ENCODE data around the gene HEPACAM2. TPM values are rescaled to one million over a fixed set of nuclear protein-coding genes. Genes with fewer than 3 reads are reported as not detected.

The HEPACAM2 gene
- total RNA-seq, 1 experiment from 2014 or later: not detected

DNA sequence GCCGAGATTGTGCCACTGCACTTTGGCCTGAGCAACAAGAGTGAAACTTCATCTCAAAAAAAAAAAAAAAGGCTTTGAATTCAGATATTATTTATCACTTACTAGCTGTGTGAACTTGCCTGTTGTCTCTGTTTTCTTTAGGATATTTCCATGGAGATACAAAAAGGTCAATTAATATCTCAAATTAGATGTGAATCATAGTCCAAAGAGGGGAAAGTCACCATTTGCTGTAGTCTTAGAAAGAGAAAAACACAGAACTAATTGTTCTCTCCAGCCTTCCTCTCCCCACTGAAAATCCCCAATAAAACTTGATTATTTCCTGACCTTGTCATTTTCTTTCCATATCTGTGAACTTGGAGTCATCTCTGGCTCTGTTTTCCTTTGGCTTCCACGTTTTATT is 21.2 kb downstream of the HEPACAM2 start:
- peaks cover 34% of the 10 kb centered on the region for H3K27me3 Mint-ChIP-seq (ENCODE audit: low read depth)
- TF ChIP-seq OVOL2 (CRISPR knock-in tag; IDR thresholded peaks at IDR 0.05; ENCODE audit: borderline replicate concordance) (no peak), CREB1 (CRISPR knock-in tag; IDR thresholded peaks at IDR 0.05) (no peak), TP53 (CRISPR knock-in tag; IDR thresholded peaks at IDR 0.05) (no peak), NR1H2 (CRISPR knock-in tag; IDR thresholded peaks at IDR 0.05) (no peak), TEAD1 (CRISPR knock-in tag; IDR thresholded peaks at IDR 0.05) (no peak), FOXK1 (CRISPR knock-in tag; IDR thresholded peaks at IDR 0.05) (no peak), GRHL2 (CRISPR knock-in tag; IDR thresholded peaks at IDR 0.05; ENCODE audit: insufficient replicate concordance, severe bottlenecking) (no peak), MXD4 (CRISPR knock-in tag; IDR thresholded peaks at IDR 0.05; ENCODE audit: borderline replicate concordance) (no peak)
- TF ChIP-seq, protein P1, sequence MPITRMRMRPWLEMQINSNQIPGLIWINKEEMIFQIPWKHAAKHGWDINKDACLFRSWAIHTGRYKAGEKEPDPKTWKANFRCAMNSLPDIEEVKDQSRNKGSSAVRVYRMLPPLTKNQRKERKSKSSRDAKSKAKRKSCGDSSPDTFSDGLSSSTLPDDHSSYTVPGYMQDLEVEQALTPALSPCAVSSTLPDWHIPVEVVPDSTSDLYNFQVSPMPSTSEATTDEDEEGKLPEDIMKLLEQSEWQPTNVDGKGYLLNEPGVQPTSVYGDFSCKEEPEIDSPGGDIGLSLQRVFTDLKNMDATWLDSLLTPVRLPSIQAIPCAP (CRISPR knock-in tag; IDR thresholded peaks at IDR 0.05): no peak
- TF ChIP-seq, protein P2, sequence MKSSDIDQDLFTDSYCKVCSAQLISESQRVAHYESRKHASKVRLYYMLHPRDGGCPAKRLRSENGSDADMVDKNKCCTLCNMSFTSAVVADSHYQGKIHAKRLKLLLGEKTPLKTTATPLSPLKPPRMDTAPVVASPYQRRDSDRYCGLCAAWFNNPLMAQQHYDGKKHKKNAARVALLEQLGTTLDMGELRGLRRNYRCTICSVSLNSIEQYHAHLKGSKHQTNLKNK (CRISPR knock-in tag; IDR thresholded peaks at IDR 0.05): no peak
- TF ChIP-seq, protein P3, sequence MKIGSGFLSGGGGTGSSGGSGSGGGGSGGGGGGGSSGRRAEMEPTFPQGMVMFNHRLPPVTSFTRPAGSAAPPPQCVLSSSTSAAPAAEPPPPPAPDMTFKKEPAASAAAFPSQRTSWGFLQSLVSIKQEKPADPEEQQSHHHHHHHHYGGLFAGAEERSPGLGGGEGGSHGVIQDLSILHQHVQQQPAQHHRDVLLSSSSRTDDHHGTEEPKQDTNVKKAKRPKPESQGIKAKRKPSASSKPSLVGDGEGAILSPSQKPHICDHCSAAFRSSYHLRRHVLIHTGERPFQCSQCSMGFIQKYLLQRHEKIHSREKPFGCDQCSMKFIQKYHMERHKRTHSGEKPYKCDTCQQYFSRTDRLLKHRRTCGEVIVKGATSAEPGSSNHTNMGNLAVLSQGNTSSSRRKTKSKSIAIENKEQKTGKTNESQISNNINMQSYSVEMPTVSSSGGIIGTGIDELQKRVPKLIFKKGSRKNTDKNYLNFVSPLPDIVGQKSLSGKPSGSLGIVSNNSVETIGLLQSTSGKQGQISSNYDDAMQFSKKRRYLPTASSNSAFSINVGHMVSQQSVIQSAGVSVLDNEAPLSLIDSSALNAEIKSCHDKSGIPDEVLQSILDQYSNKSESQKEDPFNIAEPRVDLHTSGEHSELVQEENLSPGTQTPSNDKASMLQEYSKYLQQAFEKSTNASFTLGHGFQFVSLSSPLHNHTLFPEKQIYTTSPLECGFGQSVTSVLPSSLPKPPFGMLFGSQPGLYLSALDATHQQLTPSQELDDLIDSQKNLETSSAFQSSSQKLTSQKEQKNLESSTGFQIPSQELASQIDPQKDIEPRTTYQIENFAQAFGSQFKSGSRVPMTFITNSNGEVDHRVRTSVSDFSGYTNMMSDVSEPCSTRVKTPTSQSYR (CRISPR knock-in tag; IDR thresholded peaks at IDR 0.05): no peak
- POLR2A ChIA-PET: no interaction called here
- CTCF ChIA-PET: no interaction called here
- H3K36me3 Mint-ChIP-seq: no peaks in the 10 kb centered on the region
- no peak overlapping the region for H3K4me3 Mint-ChIP-seq
- DNase-seq (ENCODE audit: low spot score) (no peak), ATAC-seq (no peak)
- no peak overlapping the region for H3K27ac Mint-ChIP-seq
- H3K4me1 Mint-ChIP-seq: no peaks in the 10 kb centered on the region
- H3K9me3 Mint-ChIP-seq: no peaks in the 10 kb centered on the region

DNA sequence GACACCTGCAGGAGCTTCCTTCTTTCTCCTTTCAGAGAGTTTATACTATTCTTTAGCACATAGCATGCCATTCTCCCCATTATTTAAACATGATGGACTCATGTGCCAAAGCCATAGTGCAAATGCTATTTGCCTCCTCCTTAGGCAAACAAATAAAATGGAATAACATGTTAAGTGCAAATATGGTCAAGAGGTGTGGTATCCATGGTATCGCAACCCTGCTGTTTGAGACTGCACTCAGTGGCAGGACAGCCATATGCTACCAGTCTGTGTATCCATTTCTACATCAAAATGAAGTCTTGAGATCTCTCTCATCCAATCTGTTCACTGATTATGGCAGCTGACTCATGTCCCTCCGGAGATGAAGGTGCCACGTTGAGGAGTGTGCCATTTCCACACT is 22.8 kb downstream of the HEPACAM2 start:
- H3K9me3 Mint-ChIP-seq: no peaks in the 10 kb centered on the region
- peaks cover 30% of the 10 kb centered on the region for H3K27me3 Mint-ChIP-seq (ENCODE audit: low read depth)
- POLR2A ChIA-PET: no interaction called here
- CTCF ChIA-PET: no interaction called here
- DNase-seq (ENCODE audit: low spot score): no peak
- TF ChIP-seq, protein P4, sequence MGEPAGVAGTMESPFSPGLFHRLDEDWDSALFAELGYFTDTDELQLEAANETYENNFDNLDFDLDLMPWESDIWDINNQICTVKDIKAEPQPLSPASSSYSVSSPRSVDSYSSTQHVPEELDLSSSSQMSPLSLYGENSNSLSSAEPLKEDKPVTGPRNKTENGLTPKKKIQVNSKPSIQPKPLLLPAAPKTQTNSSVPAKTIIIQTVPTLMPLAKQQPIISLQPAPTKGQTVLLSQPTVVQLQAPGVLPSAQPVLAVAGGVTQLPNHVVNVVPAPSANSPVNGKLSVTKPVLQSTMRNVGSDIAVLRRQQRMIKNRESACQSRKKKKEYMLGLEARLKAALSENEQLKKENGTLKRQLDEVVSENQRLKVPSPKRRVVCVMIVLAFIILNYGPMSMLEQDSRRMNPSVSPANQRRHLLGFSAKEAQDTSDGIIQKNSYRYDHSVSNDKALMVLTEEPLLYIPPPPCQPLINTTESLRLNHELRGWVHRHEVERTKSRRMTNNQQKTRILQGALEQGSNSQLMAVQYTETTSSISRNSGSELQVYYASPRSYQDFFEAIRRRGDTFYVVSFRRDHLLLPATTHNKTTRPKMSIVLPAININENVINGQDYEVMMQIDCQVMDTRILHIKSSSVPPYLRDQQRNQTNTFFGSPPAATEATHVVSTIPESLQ (CRISPR knock-in tag; IDR thresholded peaks at IDR 0.05): no peak
- no peak overlapping the region for H3K27ac Mint-ChIP-seq
- no peak overlapping the region for H3K4me3 Mint-ChIP-seq
- no peaks in the 10 kb centered on the region for H3K36me3 Mint-ChIP-seq
- no peaks in the 10 kb centered on the region for H3K4me1 Mint-ChIP-seq
- no peak for ATAC-seq

DNA sequence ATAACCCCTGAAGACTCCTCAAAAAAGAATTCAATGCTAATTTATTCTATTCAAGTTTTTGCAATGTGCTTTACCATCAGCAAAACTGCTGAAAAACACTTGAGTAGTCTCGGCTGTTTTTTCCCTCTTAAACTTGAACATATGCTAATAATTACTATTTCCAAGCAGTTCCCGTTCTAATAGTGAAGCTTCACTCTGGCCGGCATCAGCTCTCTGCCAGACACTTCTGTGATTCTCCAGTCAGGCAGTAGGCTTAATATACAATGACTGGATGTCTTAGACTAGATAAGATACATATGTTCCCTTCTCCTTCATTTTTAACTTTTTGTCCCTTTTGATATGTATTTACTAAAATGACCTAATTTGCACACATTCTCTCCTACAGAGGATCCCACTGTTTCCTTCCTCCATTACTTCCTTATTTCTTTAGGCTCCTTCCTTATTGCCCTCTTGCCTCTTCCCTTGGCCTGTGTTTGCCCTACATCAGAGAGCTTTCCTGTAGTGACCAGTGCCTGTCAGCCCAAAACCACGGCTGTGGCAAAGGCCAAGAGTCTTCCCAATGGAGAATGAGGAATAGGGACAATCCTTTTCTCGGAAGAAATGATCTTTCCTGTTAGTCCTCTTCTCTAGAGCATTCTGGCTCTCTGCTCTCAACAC is 23.5 kb downstream of the HEPACAM2 start:
- ChIA-PET POLR2A (no interaction called here), CTCF (no interaction called here)
- DNase-seq (ENCODE audit: low spot score) (no peak), ATAC-seq (no peak)
- H3K27ac Mint-ChIP-seq: no peak overlapping the region
- peaks cover 22% of the 10 kb centered on the region for H3K27me3 Mint-ChIP-seq (ENCODE audit: low read depth)
- H3K9me3 Mint-ChIP-seq: no peaks in the 10 kb centered on the region
- H3K36me3 Mint-ChIP-seq: no peaks in the 10 kb centered on the region
- H3K4me1 Mint-ChIP-seq: no peaks in the 10 kb centered on the region
- H3K4me3 Mint-ChIP-seq: no peak overlapping the region
- TF ChIP-seq, protein P5, sequence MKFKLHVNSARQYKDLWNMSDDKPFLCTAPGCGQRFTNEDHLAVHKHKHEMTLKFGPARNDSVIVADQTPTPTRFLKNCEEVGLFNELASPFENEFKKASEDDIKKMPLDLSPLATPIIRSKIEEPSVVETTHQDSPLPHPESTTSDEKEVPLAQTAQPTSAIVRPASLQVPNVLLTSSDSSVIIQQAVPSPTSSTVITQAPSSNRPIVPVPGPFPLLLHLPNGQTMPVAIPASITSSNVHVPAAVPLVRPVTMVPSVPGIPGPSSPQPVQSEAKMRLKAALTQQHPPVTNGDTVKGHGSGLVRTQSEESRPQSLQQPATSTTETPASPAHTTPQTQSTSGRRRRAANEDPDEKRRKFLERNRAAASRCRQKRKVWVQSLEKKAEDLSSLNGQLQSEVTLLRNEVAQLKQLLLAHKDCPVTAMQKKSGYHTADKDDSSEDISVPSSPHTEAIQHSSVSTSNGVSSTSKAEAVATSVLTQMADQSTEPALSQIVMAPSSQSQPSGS (CRISPR knock-in tag; IDR thresholded peaks at IDR 0.05; ENCODE audit: borderline replicate concordance, low read depth): no peak
- TF ChIP-seq, protein P2 (CRISPR knock-in tag; IDR thresholded peaks at IDR 0.05): no peak
- TF ChIP-seq, protein P6, sequence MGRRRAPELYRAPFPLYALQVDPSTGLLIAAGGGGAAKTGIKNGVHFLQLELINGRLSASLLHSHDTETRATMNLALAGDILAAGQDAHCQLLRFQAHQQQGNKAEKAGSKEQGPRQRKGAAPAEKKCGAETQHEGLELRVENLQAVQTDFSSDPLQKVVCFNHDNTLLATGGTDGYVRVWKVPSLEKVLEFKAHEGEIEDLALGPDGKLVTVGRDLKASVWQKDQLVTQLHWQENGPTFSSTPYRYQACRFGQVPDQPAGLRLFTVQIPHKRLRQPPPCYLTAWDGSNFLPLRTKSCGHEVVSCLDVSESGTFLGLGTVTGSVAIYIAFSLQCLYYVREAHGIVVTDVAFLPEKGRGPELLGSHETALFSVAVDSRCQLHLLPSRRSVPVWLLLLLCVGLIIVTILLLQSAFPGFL (CRISPR knock-in tag; IDR thresholded peaks at IDR 0.05; ENCODE audit: borderline replicate concordance): no peak
- TF ChIP-seq EMX1 (CRISPR knock-in tag; IDR thresholded peaks at IDR 0.05) (no peak), ELF4 (CRISPR knock-in tag; IDR thresholded peaks at IDR 0.05; ENCODE audit: low read depth) (no peak)
- TF ChIP-seq, protein P7, sequence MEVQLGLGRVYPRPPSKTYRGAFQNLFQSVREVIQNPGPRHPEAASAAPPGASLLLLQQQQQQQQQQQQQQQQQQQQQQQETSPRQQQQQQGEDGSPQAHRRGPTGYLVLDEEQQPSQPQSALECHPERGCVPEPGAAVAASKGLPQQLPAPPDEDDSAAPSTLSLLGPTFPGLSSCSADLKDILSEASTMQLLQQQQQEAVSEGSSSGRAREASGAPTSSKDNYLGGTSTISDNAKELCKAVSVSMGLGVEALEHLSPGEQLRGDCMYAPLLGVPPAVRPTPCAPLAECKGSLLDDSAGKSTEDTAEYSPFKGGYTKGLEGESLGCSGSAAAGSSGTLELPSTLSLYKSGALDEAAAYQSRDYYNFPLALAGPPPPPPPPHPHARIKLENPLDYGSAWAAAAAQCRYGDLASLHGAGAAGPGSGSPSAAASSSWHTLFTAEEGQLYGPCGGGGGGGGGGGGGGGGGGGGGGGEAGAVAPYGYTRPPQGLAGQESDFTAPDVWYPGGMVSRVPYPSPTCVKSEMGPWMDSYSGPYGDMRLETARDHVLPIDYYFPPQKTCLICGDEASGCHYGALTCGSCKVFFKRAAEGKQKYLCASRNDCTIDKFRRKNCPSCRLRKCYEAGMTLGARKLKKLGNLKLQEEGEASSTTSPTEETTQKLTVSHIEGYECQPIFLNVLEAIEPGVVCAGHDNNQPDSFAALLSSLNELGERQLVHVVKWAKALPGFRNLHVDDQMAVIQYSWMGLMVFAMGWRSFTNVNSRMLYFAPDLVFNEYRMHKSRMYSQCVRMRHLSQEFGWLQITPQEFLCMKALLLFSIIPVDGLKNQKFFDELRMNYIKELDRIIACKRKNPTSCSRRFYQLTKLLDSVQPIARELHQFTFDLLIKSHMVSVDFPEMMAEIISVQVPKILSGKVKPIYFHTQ (CRISPR knock-in tag; IDR thresholded peaks at IDR 0.05): no peak

All from WTC11 (cell line).